H9 (cell line): ENCODE data around the gene FARS2. TPM values are rescaled to one million over a fixed set of nuclear protein-coding genes. Genes with fewer than 3 reads are reported as not detected.

Experiments used
- DNase-seq: peaks from one replicate; pipeline ENCODE4 v3.0.0-alpha.2; 2017
- H2AFZ ChIP-seq: one replicate; pipeline ENCODE4 v1.6.1; 2013; ENCODE audit warnings: mild to moderate bottlenecking, low read length, control low read depth, moderate library complexity
- H2AK5ac ChIP-seq: 2 replicates; pipeline ENCODE4 v1.6.1; 2013; ENCODE audit warnings: low read length, control low read depth, mixed read lengths; ENCODE audit not compliant: insufficient read length
- H2BK120ac ChIP-seq: one replicate; pipeline ENCODE4 v1.6.1; 2013; ENCODE audit warnings: low read depth, mild to moderate bottlenecking, low read length, control low read depth, inconsistent platforms; ENCODE audit not compliant: poor library complexity, severe bottlenecking
- H2BK12ac ChIP-seq: 2 replicates; pipeline ENCODE4 v1.6.1; 2013; ENCODE audit warnings: low read length, control low read depth, mixed read lengths, low read depth; ENCODE audit not compliant: insufficient read length
- H2BK15ac ChIP-seq: 2 replicates; pipeline ENCODE4 v1.6.1; 2013; ENCODE audit warnings: low read depth, low read length, control low read depth
- H2BK20ac ChIP-seq: one replicate; pipeline ENCODE4 v1.6.1; 2013; ENCODE audit warnings: low read depth, mild to moderate bottlenecking, low read length, control low read depth, inconsistent platforms; ENCODE audit not compliant: poor library complexity, severe bottlenecking
- H2BK5ac ChIP-seq: 2 replicates; pipeline ENCODE4 v1.6.1; 2013; ENCODE audit warnings: low read length, control low read depth, mixed read lengths; ENCODE audit not compliant: insufficient read length
- H3K14ac ChIP-seq: 2 replicates; pipeline ENCODE4 v1.6.1; 2013; ENCODE audit warnings: low read length, control low read depth; ENCODE audit not compliant: insufficient read depth
- H3K18ac ChIP-seq: 2 replicates; pipeline ENCODE4 v1.6.1; 2013; ENCODE audit warnings: low read depth, mild to moderate bottlenecking, mixed read lengths, low read length, control low read depth; ENCODE audit not compliant: insufficient read length
- H3K23ac ChIP-seq: 2 replicates; pipeline ENCODE4 v1.6.1; 2013; ENCODE audit warnings: low read length, control low read depth, mixed read lengths, low read depth; ENCODE audit not compliant: insufficient read length
- H3K23me2 ChIP-seq: 2 replicates; pipeline ENCODE4 v1.6.1; 2013; ENCODE audit warnings: low read depth, mild to moderate bottlenecking, mixed read lengths, low read length, control low read depth; ENCODE audit not compliant: insufficient read length, poor library complexity, severe bottlenecking
- H3K27ac ChIP-seq: 2 replicates; pipeline ENCODE4 v1.5.1; 2013; ENCODE audit warnings: low read length, control low read depth, mixed read lengths, low read depth; ENCODE audit not compliant: insufficient read length
- H3K27me3 ChIP-seq: 2 replicates; pipeline ENCODE4 v1.6.1; 2013; ENCODE audit warnings: low read length, control low read depth, inconsistent platforms; ENCODE audit not compliant: insufficient read depth
- H3K4ac ChIP-seq: 2 replicates; pipeline ENCODE4 v1.6.1; 2013; ENCODE audit warnings: low read depth, mild to moderate bottlenecking, control low read depth, inconsistent platforms, low read length, moderate library complexity
- H3K4me1 ChIP-seq: 2 replicates; pipeline ENCODE4 v1.6.1; 2013; ENCODE audit warnings: low read length, control low read depth, inconsistent platforms; ENCODE audit not compliant: insufficient read depth
- H3K4me2 ChIP-seq: 2 replicates; pipeline ENCODE4 v1.6.1; 2013; ENCODE audit warnings: low read length, control low read depth, mixed read lengths; ENCODE audit not compliant: insufficient read length, insufficient read depth
- H3K56ac ChIP-seq: 2 replicates; pipeline ENCODE4 v1.6.1; 2013; ENCODE audit warnings: low read depth, mild to moderate bottlenecking, mixed read lengths, low read length, control low read depth; ENCODE audit not compliant: insufficient read length
- H3K79me1 ChIP-seq: 2 replicates; pipeline ENCODE4 v1.6.1; 2013; ENCODE audit warnings: low read depth, mild to moderate bottlenecking, moderate library complexity, low read length, control low read depth, inconsistent platforms; ENCODE audit not compliant: insufficient read depth, poor library complexity, severe bottlenecking
- H3K79me2 ChIP-seq: 2 replicates; pipeline ENCODE4 v1.6.1; 2013; ENCODE audit warnings: low read length, control low read depth, inconsistent platforms; ENCODE audit not compliant: insufficient read depth
- H3K9ac ChIP-seq: 2 replicates; pipeline ENCODE4 v1.6.1; 2013; ENCODE audit warnings: low read length, control low read depth, mixed read lengths; ENCODE audit not compliant: insufficient read length; ENCODE audit errors: extremely low read depth
- H3K9me3 ChIP-seq: one replicate; pipeline ENCODE4 v1.6.1; 2013; ENCODE audit warnings: low read depth, low read length, inconsistent platforms; ENCODE audit not compliant: control insufficient read depth
- H3T11ph ChIP-seq: one replicate; pipeline ENCODE4 v1.6.1; 2013; ENCODE audit warnings: mild to moderate bottlenecking, low read length, control low read depth, inconsistent platforms
- H4K20me1 ChIP-seq: one replicate; pipeline ENCODE4 v1.6.1; 2013; ENCODE audit not compliant: control insufficient read depth, insufficient read length, insufficient read depth
- H4K5ac ChIP-seq: 2 replicates; pipeline ENCODE4 v1.6.1; 2013; ENCODE audit warnings: low read depth, mild to moderate bottlenecking, mixed read lengths, low read length, control low read depth; ENCODE audit not compliant: insufficient read length
- H4K8ac ChIP-seq: replicated peaks from 2 replicates; pipeline ENCODE4 v1.6.1; 2013; ENCODE audit warnings: low read length, control low read depth, mixed read lengths, low read depth; ENCODE audit not compliant: insufficient read length
- H4K91ac ChIP-seq: 2 replicates; pipeline ENCODE4 v1.6.1; 2013; ENCODE audit warnings: low read depth, mild to moderate bottlenecking, moderate library complexity, mixed read lengths, low read length, control low read depth; ENCODE audit not compliant: insufficient read length
- H3K27ac Mint-ChIP-seq, 3 experiments: 2 replicates in 2 of 3; 3 replicates in 1 of 3; pipeline ENCODE4 v1.8.0; 2020 to 2021; ENCODE audit warnings: mixed read lengths in 3 of 3, mild to moderate bottlenecking in 1 of 3, moderate library complexity in 1 of 3
- H3K27me3 Mint-ChIP-seq: 2 replicates; pipeline ENCODE4 v1.8.0; 2021; ENCODE audit warnings: low read depth, mild to moderate bottlenecking, moderate library complexity, mixed read lengths
- H3K36me3 Mint-ChIP-seq, 3 experiments: 2 replicates in 2 of 3; 3 replicates in 1 of 3; pipeline ENCODE4 v1.8.0; 2020 to 2021; ENCODE audit warnings: low read depth in 3 of 3, mixed read lengths in 3 of 3; ENCODE audit not compliant: insufficient read depth in 1 of 3
- H3K4me1 Mint-ChIP-seq, 2 experiments: 2 replicates each; pipeline ENCODE4 v1.8.0; 2020; ENCODE audit warnings: mixed read lengths in 2 of 2
- H3K4me3 Mint-ChIP-seq, 2 experiments: 2 replicates in 1 of 2; 3 replicates in 1 of 2; pipeline ENCODE4 v1.8.0; 2020 to 2021; ENCODE audit warnings: mild to moderate bottlenecking in 2 of 2, mixed read lengths in 2 of 2, moderate library complexity in 1 of 2
- H3K9me3 Mint-ChIP-seq, 2 experiments: 2 replicates in 1 of 2; 3 replicates in 1 of 2; pipeline ENCODE4 v1.8.0; 2020; ENCODE audit warnings: mild to moderate bottlenecking in 2 of 2, mixed read lengths in 2 of 2, moderate library complexity in 1 of 2
- CTCF ChIP-seq: fragments of 200-600 bp; sonication (generic); conservative IDR thresholded peaks from 3 replicates; pipeline ENCODE4 v1.8.0; 2021; ENCODE audit warnings: antibody characterized with exemption, mild to moderate bottlenecking
- WGBS: extraction: QIAGEN DNeasy Blood & Tissue Kit; methylation state at CpG from one replicate; pipeline ENCODE4 v1.1.7; 2013; ENCODE audit warnings: missing lambda C conversion rate, low lambda C conversion rate, mixed read lengths; ENCODE audit not compliant: insufficient read length; ENCODE audit errors: extremely low coverage; 5-methylcytosine and 5-hydroxymethylcytosine counted together
- total RNA-seq: library from RNA; stranded (reverse); gene quantifications from 2 replicates; pipeline ENCODE4 v1.2.1, GENCODE V29; 2021

The FARS2 gene
- total RNA-seq, 1 experiment from 2014 or later, result 8.5 TPM

GRCh38 chr6:5665667-5666066 is 404.4 kb downstream of the FARS2 start:
- Histone ChIP-seq H3K14ac (no peak overlapping the region), H3K9me3 (no peaks in the 10 kb centered on the region), H3K27me3 (no peaks in the 10 kb centered on the region), H4K8ac (no peak overlapping the region), H3K23ac (no peak overlapping the region), H3K4me2 (no peak overlapping the region), H3T11ph (no peak overlapping the region), H2BK120ac (no peak overlapping the region), H2BK12ac (no peak overlapping the region), H3K79me2 (no peaks in the 10 kb centered on the region), H2BK15ac (no peak overlapping the region), H3K23me2 (no peaks in the 10 kb centered on the region), H2BK20ac (no peak overlapping the region), H3K18ac (no peak overlapping the region), H3K9ac (no peak overlapping the region), H3K4ac (no peak overlapping the region), H2BK5ac (no peak overlapping the region), H3K79me1 (no peaks in the 10 kb centered on the region), H3K4me1 (no peaks in the 10 kb centered on the region), H2AFZ (no peak overlapping the region), H4K91ac (no peak overlapping the region), H3K56ac (no peak overlapping the region), H4K20me1 (no peaks in the 10 kb centered on the region), H4K5ac (no peak overlapping the region), H3K27ac (no peak overlapping the region), H2AK5ac (no peak overlapping the region)
- Mint-ChIP-seq H3K27ac (peak overlapping the region in 2 of 3 experiments; percentile 31 to 72; a peak in 3 of 7 replicates), H3K4me1 (peaks cover 11 to 16% of the 10 kb centered on the region in 2 experiments), H3K4me3 (no peak overlapping the region), H3K36me3 (no peaks in the 10 kb centered on the region; a peak in 1 of 7 replicates), H3K27me3 (no peaks in the 10 kb centered on the region), H3K9me3 (no peaks in the 10 kb centered on the region)
- no peak for TF ChIP-seq CTCF
- no CpG with 5 or more reads among the region's 2 CpGs for WGBS
- no peak for DNase-seq
